K562 (cell line): Measurements from ENCODE around the gene TMEM107. TPM values are rescaled to one million over a fixed set of nuclear protein-coding genes. Genes with fewer than 3 reads are reported as not detected.

Experiments
- CREB1 ChIP-seq, 2 experiments: sonication (generic) in 1 of 2; formaldehyde crosslinking in 1 of 2; IDR thresholded peaks; 2 replicates each; pipeline versions ENCODE4 v1.6.1 to v1.8.0; 2012 to 2022; ENCODE audit warnings: inconsistent platforms in 1 of 2, mild to moderate bottlenecking in 1 of 2, missing genetic modification reagents in 1 of 2, moderate library complexity in 1 of 2
- SMAD1 ChIP-seq: fragments of 150-350 bp; IDR thresholded peaks from 2 replicates; pipeline ENCODE4 v1.6.1; 2014; ENCODE audit warnings: low read length, low read depth; ENCODE audit not compliant: partially characterized antibody
- ZNF589 ChIP-seq: fragments of 200-800 bp; sonication (Bioruptor generic); IDR thresholded peaks from 2 replicates; pipeline ENCODE4 v1.6.1; 2016; ENCODE audit warnings: low read depth, missing genetic modification characterization, missing compliant biosample characterization
- polyA plus RNA-seq, 8 experiments: library from polyadenylated mRNA; depleted of rRNA in 4 of 8; stranded (reverse) in 5 of 8; unstranded in 3 of 8; fragments of >200 nt; fragmentation: Nextera tagmentation in 2 of 8; fragmentation: Illumina TruSeq in 1 of 8; extraction: Ambion mirVana in 2 of 8; extraction: Trizol in 1 of 8; gene quantifications; 2 replicates each; pipeline versions ENCODE4 v1.2.1 to v1.2.3, GENCODE V29; 2011 to 2014; ENCODE audit warnings: inconsistent platforms in 1 of 8, missing spikeins in 1 of 8
- total RNA-seq, 7 experiments: library from RNA; depleted of rRNA in 6 of 7; stranded (reverse); fragments of >200 nt in 6 of 7; fragmentation: Illumina TruSeq in 2 of 7; extraction: Trizol in 2 of 7; gene quantifications; 2 replicates each; pipeline versions ENCODE4 v1.2.1 to v1.2.3, GENCODE V29; 2011 to 2021; ENCODE audit warnings: low replicate concordance in 1 of 7
- TF ChIP-seq, protein P1 (sequence below): fragments of 450-650 bp; formaldehyde crosslinking; IDR thresholded peaks from 2 replicates; pipeline ENCODE4 v1.4.0; 2022; ENCODE audit warnings: missing genetic modification characterization
- TF ChIP-seq, protein P2 (sequence below): fragments of 450-650 bp; IDR thresholded peaks from 2 replicates; pipeline ENCODE4 v1.6.1; 2018; ENCODE audit warnings: mild to moderate bottlenecking, low read depth; ENCODE audit not compliant: partially characterized antibody
- TF ChIP-seq, protein P3 (sequence below): fragments of 250-450 bp; sonication (Bioruptor Pico); IDR thresholded peaks from 2 replicates; pipeline ENCODE4 v1.5.0; 2021
- TF ChIP-seq, protein P4 (sequence below): fragments of 200-800 bp; sonication (Bioruptor generic); IDR thresholded peaks from 2 replicates; pipeline ENCODE4 v1.6.1; 2017; ENCODE audit warnings: missing genetic modification characterization, missing compliant biosample characterization
- TF ChIP-seq, protein P5 (sequence below): sonication (generic); formaldehyde crosslinking; IDR thresholded peaks from 2 replicates; pipeline ENCODE4 v1.8.1; 2022; ENCODE audit warnings: missing genetic modification reagents
- TF ChIP-seq, protein P6 (sequence below): fragments of 250-450 bp; sonication (Bioruptor Pico); IDR thresholded peaks from 2 replicates; pipeline ENCODE4 v1.4.0; 2020; ENCODE audit warnings: mild to moderate bottlenecking, moderate library complexity, borderline replicate concordance
- TF ChIP-seq, protein P7 (sequence below): fragments of 450-650 bp; formaldehyde crosslinking; IDR thresholded peaks from 2 replicates; pipeline ENCODE4 v1.4.0; 2020; ENCODE audit warnings: mild to moderate bottlenecking, moderate library complexity
- TF ChIP-seq, protein P8 (sequence below): sonication (generic); formaldehyde crosslinking; IDR thresholded peaks from 2 replicates; pipeline ENCODE4 v1.9.0; 2022; ENCODE audit warnings: mild to moderate bottlenecking, missing genetic modification reagents

The TMEM107 gene
- total and polyA plus RNA-seq, 9 of the 15 experiments (the other 6 are each of a cell fraction or from before 2014, with no cell fraction given) = 7.1 to 26.2 (median 16.9) TPM

DNA sequence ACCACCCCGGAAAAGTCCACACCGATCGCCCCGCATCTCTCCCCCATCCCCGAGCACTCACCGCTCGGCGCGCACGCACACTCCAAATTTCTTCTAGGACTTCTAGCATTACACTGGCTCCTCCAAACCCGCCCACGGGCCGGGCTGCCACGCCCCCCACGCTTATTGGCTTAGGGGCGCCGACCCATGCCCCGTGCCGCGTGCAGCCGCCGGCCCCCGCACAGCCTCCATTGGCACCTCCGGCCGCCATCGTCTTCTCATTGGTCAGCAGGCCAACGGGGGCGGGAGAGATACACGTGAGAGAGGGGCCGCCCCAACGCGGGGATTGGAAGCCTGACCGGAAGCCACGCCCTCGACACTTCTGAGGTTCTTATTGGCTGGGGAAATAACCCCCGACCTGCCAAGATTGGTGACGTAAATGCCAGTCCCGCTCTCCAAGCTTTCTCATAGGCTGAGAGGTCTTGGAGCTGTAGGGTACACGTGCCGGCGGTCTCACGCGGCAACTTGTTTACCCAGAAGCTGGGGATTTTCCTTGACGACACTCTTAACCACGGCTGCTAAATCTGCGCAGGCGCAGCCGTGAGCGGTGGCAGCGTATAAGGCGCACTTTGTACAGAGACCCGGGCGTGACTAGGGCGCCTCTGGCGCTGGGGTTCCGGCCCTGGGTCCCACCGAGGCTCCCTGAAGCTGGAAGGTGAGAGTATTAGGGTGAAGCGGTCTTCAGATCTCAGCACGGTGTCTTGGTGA is 19.8 kb downstream of the TMEM107 start (continued):
- TF ChIP-seq, protein P1, sequence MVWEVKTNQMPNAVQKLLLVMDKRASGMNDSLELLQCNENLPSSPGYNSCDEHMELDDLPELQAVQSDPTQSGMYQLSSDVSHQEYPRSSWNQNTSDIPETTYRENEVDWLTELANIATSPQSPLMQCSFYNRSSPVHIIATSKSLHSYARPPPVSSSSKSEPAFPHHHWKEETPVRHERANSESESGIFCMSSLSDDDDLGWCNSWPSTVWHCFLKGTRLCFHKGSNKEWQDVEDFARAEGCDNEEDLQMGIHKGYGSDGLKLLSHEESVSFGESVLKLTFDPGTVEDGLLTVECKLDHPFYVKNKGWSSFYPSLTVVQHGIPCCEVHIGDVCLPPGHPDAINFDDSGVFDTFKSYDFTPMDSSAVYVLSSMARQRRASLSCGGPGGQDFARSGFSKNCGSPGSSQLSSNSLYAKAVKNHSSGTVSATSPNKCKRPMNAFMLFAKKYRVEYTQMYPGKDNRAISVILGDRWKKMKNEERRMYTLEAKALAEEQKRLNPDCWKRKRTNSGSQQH (CRISPR knock-in tag) = 0 out of 2 replicates have a peak, but pooled peaks have one; percentile 19
- TF ChIP-seq, protein P2, sequence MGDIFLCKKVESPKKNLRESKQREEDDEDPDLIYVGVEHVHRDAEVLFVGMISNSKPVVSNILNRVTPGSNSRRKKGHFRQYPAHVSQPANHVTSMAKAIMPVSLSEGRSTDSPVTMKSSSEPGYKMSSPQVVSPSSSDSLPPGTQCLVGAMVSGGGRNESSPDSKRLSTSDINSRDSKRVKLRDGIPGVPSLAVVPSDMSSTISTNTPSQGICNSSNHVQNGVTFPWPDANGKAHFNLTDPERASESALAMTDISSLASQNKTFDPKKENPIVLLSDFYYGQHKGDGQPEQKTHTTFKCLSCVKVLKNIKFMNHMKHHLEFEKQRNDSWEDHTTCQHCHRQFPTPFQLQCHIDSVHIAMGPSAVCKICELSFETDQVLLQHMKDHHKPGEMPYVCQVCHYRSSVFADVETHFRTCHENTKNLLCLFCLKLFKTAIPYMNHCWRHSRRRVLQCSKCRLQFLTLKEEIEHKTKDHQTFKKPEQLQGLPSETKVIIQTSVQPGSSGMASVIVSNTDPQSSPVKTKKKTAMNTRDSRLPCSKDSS = no peak
- TF ChIP-seq, protein P3, sequence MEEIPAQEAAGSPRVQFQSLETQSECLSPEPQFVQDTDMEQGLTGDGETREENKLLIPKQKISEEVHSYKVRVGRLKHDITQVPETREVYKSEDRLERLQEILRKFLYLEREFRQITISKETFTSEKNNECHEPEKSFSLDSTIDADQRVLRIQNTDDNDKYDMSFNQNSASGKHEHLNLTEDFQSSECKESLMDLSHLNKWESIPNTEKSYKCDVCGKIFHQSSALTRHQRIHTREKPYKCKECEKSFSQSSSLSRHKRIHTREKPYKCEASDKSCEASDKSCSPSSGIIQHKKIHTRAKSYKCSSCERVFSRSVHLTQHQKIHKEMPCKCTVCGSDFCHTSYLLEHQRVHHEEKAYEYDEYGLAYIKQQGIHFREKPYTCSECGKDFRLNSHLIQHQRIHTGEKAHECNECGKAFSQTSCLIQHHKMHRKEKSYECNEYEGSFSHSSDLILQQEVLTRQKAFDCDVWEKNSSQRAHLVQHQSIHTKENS (CRISPR knock-in tag) = no peak
- TF ChIP-seq, protein P4, sequence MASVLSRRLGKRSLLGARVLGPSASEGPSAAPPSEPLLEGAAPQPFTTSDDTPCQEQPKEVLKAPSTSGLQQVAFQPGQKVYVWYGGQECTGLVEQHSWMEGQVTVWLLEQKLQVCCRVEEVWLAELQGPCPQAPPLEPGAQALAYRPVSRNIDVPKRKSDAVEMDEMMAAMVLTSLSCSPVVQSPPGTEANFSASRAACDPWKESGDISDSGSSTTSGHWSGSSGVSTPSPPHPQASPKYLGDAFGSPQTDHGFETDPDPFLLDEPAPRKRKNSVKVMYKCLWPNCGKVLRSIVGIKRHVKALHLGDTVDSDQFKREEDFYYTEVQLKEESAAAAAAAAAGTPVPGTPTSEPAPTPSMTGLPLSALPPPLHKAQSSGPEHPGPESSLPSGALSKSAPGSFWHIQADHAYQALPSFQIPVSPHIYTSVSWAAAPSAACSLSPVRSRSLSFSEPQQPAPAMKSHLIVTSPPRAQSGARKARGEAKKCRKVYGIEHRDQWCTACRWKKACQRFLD (CRISPR knock-in tag) = no peak
- TF ChIP-seq ZNF589 (CRISPR knock-in tag) (no peak), CREB1 (IDR thresholded peaks at IDR 0.05) (peak; percentile 83), CREB1 (CRISPR knock-in tag; IDR thresholded peaks at IDR 0.05) (peak; percentile 83), SMAD1 (no peak)
- TF ChIP-seq, protein P5, sequence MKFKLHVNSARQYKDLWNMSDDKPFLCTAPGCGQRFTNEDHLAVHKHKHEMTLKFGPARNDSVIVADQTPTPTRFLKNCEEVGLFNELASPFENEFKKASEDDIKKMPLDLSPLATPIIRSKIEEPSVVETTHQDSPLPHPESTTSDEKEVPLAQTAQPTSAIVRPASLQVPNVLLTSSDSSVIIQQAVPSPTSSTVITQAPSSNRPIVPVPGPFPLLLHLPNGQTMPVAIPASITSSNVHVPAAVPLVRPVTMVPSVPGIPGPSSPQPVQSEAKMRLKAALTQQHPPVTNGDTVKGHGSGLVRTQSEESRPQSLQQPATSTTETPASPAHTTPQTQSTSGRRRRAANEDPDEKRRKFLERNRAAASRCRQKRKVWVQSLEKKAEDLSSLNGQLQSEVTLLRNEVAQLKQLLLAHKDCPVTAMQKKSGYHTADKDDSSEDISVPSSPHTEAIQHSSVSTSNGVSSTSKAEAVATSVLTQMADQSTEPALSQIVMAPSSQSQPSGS (CRISPR knock-in tag) = no peak
- TF ChIP-seq, protein P6, sequence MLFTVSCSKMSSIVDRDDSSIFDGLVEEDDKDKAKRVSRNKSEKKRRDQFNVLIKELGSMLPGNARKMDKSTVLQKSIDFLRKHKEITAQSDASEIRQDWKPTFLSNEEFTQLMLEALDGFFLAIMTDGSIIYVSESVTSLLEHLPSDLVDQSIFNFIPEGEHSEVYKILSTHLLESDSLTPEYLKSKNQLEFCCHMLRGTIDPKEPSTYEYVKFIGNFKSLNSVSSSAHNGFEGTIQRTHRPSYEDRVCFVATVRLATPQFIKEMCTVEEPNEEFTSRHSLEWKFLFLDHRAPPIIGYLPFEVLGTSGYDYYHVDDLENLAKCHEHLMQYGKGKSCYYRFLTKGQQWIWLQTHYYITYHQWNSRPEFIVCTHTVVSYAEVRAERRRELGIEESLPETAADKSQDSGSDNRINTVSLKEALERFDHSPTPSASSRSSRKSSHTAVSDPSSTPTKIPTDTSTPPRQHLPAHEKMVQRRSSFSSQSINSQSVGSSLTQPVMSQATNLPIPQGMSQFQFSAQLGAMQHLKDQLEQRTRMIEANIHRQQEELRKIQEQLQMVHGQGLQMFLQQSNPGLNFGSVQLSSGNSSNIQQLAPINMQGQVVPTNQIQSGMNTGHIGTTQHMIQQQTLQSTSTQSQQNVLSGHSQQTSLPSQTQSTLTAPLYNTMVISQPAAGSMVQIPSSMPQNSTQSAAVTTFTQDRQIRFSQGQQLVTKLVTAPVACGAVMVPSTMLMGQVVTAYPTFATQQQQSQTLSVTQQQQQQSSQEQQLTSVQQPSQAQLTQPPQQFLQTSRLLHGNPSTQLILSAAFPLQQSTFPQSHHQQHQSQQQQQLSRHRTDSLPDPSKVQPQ (CRISPR knock-in tag) = peak; percentile 100
- TF ChIP-seq, protein P7, sequence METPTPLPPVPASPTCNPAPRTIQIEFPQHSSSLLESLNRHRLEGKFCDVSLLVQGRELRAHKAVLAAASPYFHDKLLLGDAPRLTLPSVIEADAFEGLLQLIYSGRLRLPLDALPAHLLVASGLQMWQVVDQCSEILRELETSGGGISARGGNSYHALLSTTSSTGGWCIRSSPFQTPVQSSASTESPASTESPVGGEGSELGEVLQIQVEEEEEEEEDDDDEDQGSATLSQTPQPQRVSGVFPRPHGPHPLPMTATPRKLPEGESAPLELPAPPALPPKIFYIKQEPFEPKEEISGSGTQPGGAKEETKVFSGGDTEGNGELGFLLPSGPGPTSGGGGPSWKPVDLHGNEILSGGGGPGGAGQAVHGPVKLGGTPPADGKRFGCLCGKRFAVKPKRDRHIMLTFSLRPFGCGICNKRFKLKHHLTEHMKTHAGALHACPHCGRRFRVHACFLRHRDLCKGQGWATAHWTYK (CRISPR knock-in tag) = no peak
- TF ChIP-seq, protein P8, sequence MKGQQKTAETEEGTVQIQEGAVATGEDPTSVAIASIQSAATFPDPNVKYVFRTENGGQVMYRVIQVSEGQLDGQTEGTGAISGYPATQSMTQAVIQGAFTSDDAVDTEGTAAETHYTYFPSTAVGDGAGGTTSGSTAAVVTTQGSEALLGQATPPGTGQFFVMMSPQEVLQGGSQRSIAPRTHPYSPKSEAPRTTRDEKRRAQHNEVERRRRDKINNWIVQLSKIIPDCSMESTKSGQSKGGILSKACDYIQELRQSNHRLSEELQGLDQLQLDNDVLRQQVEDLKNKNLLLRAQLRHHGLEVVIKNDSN = peak; percentile 91
